Measurements from ENCODE around the gene PACC1. TPM values are rescaled to one million over a fixed set of nuclear protein-coding genes. Genes with fewer than 3 reads are reported as not detected.

Gene PACC1
- total RNA-seq, 4 donors from 2014 or later: 2.9 to 5.5 (median 4.9) TPM

- intact Hi-C loops (cut with DNase I): no loop called here
- Histone ChIP-seq H3K36me3 (no peaks in the 10 kb centered on the region), H3K4me1 (peaks cover 13 to 14% of the 10 kb centered on the region in 2 donors), H3K27ac (no peak overlapping the region), H3K9me3 (no peaks in the 10 kb centered on the region), H3K27me3 (no peaks in the 10 kb centered on the region), H3K4me3 (replicated peaks in 1 of 3) (no peak overlapping the region)
- peak; percentile 11 to 17 for DNase-seq
- TF ChIP-seq, protein P1, sequence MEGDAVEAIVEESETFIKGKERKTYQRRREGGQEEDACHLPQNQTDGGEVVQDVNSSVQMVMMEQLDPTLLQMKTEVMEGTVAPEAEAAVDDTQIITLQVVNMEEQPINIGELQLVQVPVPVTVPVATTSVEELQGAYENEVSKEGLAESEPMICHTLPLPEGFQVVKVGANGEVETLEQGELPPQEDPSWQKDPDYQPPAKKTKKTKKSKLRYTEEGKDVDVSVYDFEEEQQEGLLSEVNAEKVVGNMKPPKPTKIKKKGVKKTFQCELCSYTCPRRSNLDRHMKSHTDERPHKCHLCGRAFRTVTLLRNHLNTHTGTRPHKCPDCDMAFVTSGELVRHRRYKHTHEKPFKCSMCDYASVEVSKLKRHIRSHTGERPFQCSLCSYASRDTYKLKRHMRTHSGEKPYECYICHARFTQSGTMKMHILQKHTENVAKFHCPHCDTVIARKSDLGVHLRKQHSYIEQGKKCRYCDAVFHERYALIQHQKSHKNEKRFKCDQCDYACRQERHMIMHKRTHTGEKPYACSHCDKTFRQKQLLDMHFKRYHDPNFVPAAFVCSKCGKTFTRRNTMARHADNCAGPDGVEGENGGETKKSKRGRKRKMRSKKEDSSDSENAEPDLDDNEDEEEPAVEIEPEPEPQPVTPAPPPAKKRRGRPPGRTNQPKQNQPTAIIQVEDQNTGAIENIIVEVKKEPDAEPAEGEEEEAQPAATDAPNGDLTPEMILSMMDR (IDR thresholded peaks at IDR 0.05): peak in 3 of 6 experiments; percentile 24 to 40 (median 37)
- no peak for TF ChIP-seq POLR2A (IDR thresholded peaks at IDR 0.05)
These were observed 98.8 kb downstream of the PACC1 start for GRCh38 chr1:212315907-212316306.

DNA sequence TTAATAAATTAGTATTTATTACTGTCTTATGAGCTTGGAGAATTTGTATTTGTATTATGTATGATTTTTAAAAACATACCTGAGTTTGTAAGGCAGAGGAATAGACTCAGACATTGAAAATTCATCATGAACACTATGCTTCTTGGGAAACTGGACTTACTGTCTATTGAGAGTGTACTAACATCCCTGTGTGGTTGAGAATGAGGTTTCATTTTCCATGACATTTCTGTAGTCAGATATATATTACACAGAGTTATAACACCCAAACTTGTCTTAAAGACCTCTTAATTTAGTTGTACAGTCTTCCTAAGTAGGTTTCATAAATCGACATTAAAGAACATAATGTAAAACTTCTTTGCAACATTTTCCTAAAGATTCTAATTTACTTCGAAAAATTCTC lies 99.5 kb downstream of the PACC1 start:
- no peak overlapping the region for H3K27ac ChIP-seq
- H3K9me3 ChIP-seq: no peaks in the 10 kb centered on the region
- peaks cover 13 to 14% of the 10 kb centered on the region in 2 donors for H3K4me1 ChIP-seq
- H3K36me3 ChIP-seq: no peaks in the 10 kb centered on the region
- intact Hi-C loops (cut with DNase I): no loop called here
- no peaks in the 10 kb centered on the region for H3K27me3 ChIP-seq
- no peak for TF ChIP-seq POLR2A (IDR thresholded peaks at IDR 0.05)
- TF ChIP-seq, protein P1 (IDR thresholded peaks at IDR 0.05): no peak
- DNase-seq: no peak
- H3K4me3 ChIP-seq (replicated peaks in 1 of 3): no peak overlapping the region
- WGBS, 2 donors: 95 to 98% methylated on average over 2 of the region's 2 CpGs

Small RNA genes within 50 kb of the gene (small RNA-seq; reads per million reads assigned to genes)
- gene SNORA16B: not detected

Other genes with a start within 250 kb of the PACC1 start
- 10 to 100 TPM; 62.7 to 81.5 (median 70.1) TPM for gene PPP2R5A, start 129.5 kb downstream of the PACC1 start, total RNA-seq
- gene NENF, start 18.0 kb upstream of the PACC1 start, total RNA-seq: 100 to 1,000 TPM in 3 of 4 donors, 10 to 100 TPM in 1; 42.4 to 181 (median 122) TPM
- 10 to 100 TPM in 3 of 4 donors, 1 to 10 TPM in 1; 9.2 to 21.2 (median 14.7) TPM for gene ATF3, start 193.9 kb upstream of the PACC1 start, total RNA-seq